ENCODE data around the gene NREP.

DNA sequence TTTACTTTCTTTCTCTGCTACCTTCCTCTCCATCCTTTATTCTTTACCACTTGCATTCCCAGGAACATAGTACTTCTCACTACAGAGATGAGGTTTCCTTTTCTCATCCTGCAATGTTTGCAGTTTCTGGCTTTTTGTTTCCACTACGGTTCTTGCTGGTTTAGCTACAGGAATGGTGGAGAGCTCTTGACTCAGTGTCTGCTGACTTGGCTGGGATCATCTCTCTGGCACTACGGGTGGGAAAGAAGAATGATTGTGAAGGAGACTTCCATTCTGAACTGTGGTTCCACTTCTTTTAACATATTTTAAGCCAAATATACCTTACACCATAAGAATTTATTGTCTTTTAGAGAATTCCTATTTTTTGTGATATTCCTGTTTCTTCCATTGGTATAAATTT lies 65.1 kb downstream of the NREP start:
- no peak for TF ChIP-seq ZNF274 (IDR thresholded peaks at IDR 0.05; ENCODE audit: low read depth, low read length)
- TF ChIP-seq YY1 (IDR thresholded peaks at IDR 0.05; ENCODE audit: insufficient read depth, insufficient read length) = no peak
- TF ChIP-seq SUZ12 (IDR thresholded peaks at IDR 0.05; ENCODE audit: extremely low read depth, insufficient read depth, insufficient read length) = no peak
